HG03175 (cell line): ENCODE measurements around the gene SPEG.

Experiments used
- ATAC-seq: cut with Tn5 transposase; IDR thresholded peaks from one replicate; pipeline ENCODE4 v1.9.1; 2021; ENCODE audit warnings: mild to moderate bottlenecking, moderate library complexity; ENCODE audit not compliant: unreplicated experiment

SPEG gene

GRCh38 chr2:219423652-219424377 is 10.8 kb upstream of the SPEG start:
- ATAC-seq: no peak

GRCh38 chr2:219425238-219426067 is 9.2 kb upstream of the SPEG start:
- ATAC-seq: no peak

- no peak for ATAC-seq
These were observed 8.6 kb upstream of the SPEG start for GRCh38 chr2:219426068-219426443.

- ATAC-seq: no peak
These were observed 8.0 kb upstream of the SPEG start for GRCh38 chr2:219426534-219427136.

- ATAC-seq: no peak
These were observed 6.2 kb upstream of the SPEG start for GRCh38 chr2:219428469-219428868.

GRCh38 chr2:219429958-219430606 is 4.6 kb upstream of the SPEG start:
- ATAC-seq: no peak

GRCh38 chr2:219430633-219431615 is 3.7 kb upstream of the SPEG start:
- no peak for ATAC-seq

- no peak for ATAC-seq
These were observed 776 bp upstream of the SPEG start for GRCh38 chr2:219433666-219434467.

- no peak for ATAC-seq
These were observed 250 bp upstream of the SPEG start for GRCh38 chr2:219434468-219434717.

GRCh38 chr2:219435701-219436100 is 1.1 kb downstream of the SPEG start:
- no peak for ATAC-seq

- no peak for ATAC-seq
These were observed 1.8 kb downstream of the SPEG start for GRCh38 chr2:219436491-219436890.

GRCh38 chr2:219437141-219437540 is 2.5 kb downstream of the SPEG start:
- ATAC-seq: no peak

- no peak for ATAC-seq
These were observed 3.1 kb downstream of the SPEG start for GRCh38 chr2:219437690-219438206.

GRCh38 chr2:219438453-219438852 is 3.8 kb downstream of the SPEG start:
- ATAC-seq: no peak

GRCh38 chr2:219439506-219439905 is 4.9 kb downstream of the SPEG start:
- no peak for ATAC-seq

- ATAC-seq: no peak
These were observed 6.0 kb downstream of the SPEG start for GRCh38 chr2:219440388-219441256.

GRCh38 chr2:219441451-219442255 is 7.0 kb downstream of the SPEG start:
- ATAC-seq: no peak
